ENCODE measurements around the gene TANK.

DNA sequence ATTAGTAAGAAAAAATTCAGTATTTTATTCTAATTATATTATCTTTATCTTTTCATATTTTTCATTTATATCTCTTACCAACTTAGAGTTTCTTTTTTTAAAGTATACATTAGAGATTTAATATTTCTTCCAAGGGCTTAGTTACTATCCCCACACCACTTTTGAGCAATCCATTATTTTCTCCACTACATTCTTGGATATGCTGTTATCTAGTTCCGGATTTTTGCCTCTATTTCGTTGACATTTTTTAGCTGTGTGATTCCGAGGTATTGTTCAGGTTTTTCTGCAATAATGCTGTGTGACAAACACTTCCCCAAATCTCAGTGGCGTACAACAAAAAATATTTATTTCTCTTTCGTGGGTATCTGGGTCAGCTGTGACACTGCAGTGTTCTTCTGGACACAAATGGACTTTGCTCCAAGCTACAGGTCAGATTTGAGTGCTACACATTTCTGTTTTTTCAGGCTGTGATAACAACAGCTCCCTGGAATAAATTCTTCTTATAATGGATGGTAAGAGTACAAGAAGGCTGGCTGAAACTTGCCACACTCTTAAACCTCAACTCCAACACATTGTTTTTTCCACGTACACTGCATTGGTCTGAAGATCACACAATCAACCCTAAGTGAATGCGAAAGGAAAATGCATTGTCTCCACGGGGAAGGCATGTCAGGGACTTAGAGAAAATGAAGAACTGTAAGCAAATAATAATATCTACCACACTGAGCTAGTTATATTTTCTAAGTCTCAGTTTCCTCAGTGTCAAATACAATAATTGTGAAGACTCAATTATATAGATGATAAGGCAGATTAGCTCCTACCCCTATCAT is 97.1 kb downstream of the TANK start:
- TF ChIP-seq, protein P1, sequence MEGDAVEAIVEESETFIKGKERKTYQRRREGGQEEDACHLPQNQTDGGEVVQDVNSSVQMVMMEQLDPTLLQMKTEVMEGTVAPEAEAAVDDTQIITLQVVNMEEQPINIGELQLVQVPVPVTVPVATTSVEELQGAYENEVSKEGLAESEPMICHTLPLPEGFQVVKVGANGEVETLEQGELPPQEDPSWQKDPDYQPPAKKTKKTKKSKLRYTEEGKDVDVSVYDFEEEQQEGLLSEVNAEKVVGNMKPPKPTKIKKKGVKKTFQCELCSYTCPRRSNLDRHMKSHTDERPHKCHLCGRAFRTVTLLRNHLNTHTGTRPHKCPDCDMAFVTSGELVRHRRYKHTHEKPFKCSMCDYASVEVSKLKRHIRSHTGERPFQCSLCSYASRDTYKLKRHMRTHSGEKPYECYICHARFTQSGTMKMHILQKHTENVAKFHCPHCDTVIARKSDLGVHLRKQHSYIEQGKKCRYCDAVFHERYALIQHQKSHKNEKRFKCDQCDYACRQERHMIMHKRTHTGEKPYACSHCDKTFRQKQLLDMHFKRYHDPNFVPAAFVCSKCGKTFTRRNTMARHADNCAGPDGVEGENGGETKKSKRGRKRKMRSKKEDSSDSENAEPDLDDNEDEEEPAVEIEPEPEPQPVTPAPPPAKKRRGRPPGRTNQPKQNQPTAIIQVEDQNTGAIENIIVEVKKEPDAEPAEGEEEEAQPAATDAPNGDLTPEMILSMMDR (IDR thresholded peaks at IDR 0.05 in 2 of 3, conservative IDR thresholded peaks at IDR 0.05 in 1 of 3; ENCODE audit: borderline replicate concordance in 1 of 3, insufficient read depth in 1 of 3, low read depth in 2 of 3, low read length in 2 of 3) = no peak
- TF ChIP-seq RAD21 (IDR thresholded peaks at IDR 0.05; ENCODE audit: low read depth) (no peak), POLR2AphosphoS5 (IDR thresholded peaks at IDR 0.05; ENCODE audit: low read depth, low read length) (no peak), ZNF274 (IDR thresholded peaks at IDR 0.05; ENCODE audit: low read depth, low read length) (no peak), SIN3A (IDR thresholded peaks at IDR 0.05; ENCODE audit: low read depth) (no peak), POLR2A (IDR thresholded peaks at IDR 0.05; ENCODE audit: borderline replicate concordance, extremely low read depth, insufficient read depth, insufficient read length) (no peak)

Measured in HCT116 (cell line).